Neural crest cell (in vitro differentiated cells): ENCODE measurements around the gene TMEM161A. TPM values are rescaled to one million over a fixed set of nuclear protein-coding genes. Genes with fewer than 3 reads are reported as not detected.
"Not testable (repeated sequence)": the region's sequence is repeated elsewhere in the genome, so short reads cannot be mapped to it uniquely, and the experiment has no call there.

Experiments used
- DNase-seq: peaks from one replicate; pipeline ENCODE4 v3.0.0; 2021; ENCODE audit warnings: low read depth, mixed read lengths, low spot score
- H3K27ac Mint-ChIP-seq: one replicate; pipeline ENCODE4 v1.8.0; 2021; ENCODE audit warnings: mild to moderate bottlenecking, mixed read lengths; ENCODE audit not compliant: unreplicated experiment
- H3K27me3 Mint-ChIP-seq: 2 replicates; pipeline ENCODE4 v1.8.0; 2021; ENCODE audit warnings: low read depth, mild to moderate bottlenecking, mixed read lengths
- H3K36me3 Mint-ChIP-seq: 2 replicates; pipeline ENCODE4 v1.8.0; 2021; ENCODE audit warnings: low read depth, mild to moderate bottlenecking, mixed read lengths
- H3K4me1 Mint-ChIP-seq: 2 replicates; pipeline ENCODE4 v1.8.0; 2021; ENCODE audit warnings: mixed read lengths
- H3K4me3 Mint-ChIP-seq: one replicate; pipeline ENCODE4 v1.8.0; 2021; ENCODE audit warnings: mild to moderate bottlenecking, mixed read lengths
- H3K9me3 Mint-ChIP-seq: 2 replicates; pipeline ENCODE4 v1.8.0; 2021; ENCODE audit warnings: mixed read lengths
- total RNA-seq: library from RNA; stranded (reverse); gene quantifications from 2 replicates; pipeline ENCODE4 v1.2.1, GENCODE V29; 2021
- TF ChIP-seq, protein P1 (sequence below): fragments of 200-600 bp; sonication (generic); conservative IDR thresholded peaks from 2 replicates; pipeline ENCODE4 v1.5.0; 2021; ENCODE audit warnings: antibody characterized with exemption, mild to moderate bottlenecking

TMEM161A gene
- total RNA-seq, 1 donor from 2014 or later = 44.8 TPM

DNA sequence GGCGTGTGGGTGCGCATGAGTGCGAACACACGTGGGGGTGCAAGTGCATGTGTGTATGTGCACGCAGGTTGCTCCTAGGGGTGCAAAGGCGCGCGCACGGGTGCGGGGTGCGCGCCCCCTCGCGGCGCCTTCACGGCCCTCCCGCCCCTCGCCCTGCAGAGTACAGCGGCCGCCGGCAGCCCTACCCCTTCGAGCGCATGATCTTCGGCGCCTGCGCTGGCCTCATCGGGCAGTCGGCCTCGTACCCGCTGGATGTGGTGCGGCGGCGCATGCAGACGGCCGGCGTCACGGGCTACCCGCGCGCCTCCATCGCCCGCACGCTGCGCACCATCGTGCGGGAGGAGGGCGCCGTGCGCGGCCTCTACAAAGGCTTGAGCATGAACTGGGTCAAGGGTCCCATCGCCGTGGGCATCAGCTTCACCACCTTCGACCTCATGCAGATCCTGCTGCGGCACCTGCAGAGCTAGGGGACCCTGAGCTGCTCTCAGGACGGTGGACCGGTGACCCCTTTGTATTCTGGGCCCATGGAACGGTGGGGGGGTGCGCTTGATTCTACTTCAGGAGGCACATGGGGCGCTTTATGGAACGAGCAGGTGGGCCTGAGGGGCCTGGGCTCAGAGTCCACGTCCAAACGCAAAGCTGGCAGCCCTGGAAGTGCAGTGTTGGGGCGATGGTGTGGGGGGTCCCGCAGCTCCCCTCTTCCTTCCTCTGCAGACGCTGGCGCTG lies 27.7 kb downstream of the TMEM161A start:
- Mint-ChIP-seq H3K36me3 (no peaks in the 10 kb centered on the region), H3K4me3 (peak overlapping the region; percentile 38), H3K4me1 (peaks cover 33% of the 10 kb centered on the region), H3K27me3 (peaks cover 3% of the 10 kb centered on the region), H3K9me3 (no peaks in the 10 kb centered on the region), H3K27ac (no peak overlapping the region)
- TF ChIP-seq, protein P1, sequence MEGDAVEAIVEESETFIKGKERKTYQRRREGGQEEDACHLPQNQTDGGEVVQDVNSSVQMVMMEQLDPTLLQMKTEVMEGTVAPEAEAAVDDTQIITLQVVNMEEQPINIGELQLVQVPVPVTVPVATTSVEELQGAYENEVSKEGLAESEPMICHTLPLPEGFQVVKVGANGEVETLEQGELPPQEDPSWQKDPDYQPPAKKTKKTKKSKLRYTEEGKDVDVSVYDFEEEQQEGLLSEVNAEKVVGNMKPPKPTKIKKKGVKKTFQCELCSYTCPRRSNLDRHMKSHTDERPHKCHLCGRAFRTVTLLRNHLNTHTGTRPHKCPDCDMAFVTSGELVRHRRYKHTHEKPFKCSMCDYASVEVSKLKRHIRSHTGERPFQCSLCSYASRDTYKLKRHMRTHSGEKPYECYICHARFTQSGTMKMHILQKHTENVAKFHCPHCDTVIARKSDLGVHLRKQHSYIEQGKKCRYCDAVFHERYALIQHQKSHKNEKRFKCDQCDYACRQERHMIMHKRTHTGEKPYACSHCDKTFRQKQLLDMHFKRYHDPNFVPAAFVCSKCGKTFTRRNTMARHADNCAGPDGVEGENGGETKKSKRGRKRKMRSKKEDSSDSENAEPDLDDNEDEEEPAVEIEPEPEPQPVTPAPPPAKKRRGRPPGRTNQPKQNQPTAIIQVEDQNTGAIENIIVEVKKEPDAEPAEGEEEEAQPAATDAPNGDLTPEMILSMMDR = peak; percentile 54
- peak; percentile 52 for DNase-seq

DNA sequence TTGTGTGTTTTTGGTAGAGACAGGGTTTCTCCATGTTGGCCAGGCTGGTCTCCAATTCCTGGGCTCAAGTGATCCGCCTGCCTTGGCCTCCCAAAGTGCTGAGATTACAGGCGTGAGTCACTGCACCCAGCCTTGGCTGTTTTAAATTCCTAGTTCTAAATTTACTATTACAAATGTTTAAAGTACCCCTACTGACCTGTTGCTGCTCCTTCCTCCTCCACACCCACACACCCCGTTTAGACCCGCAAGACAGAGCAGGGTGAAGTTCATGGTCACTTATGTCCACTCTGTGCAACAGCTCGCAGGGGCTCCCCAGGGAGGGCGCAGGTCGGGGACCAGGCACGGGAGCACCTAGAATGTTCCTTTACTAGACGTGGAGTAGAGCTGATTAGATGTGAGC lies 28.7 kb downstream of the TMEM161A start:
- Mint-ChIP-seq H3K4me1 (peaks cover 41% of the 10 kb centered on the region), H3K27ac (no peak overlapping the region), H3K4me3 (peak overlapping the region; percentile 60), H3K9me3 (no peaks in the 10 kb centered on the region), H3K36me3 (no peaks in the 10 kb centered on the region), H3K27me3 (peaks cover 3% of the 10 kb centered on the region)
- no peak for DNase-seq
- TF ChIP-seq, protein P1 = no peak

DNA sequence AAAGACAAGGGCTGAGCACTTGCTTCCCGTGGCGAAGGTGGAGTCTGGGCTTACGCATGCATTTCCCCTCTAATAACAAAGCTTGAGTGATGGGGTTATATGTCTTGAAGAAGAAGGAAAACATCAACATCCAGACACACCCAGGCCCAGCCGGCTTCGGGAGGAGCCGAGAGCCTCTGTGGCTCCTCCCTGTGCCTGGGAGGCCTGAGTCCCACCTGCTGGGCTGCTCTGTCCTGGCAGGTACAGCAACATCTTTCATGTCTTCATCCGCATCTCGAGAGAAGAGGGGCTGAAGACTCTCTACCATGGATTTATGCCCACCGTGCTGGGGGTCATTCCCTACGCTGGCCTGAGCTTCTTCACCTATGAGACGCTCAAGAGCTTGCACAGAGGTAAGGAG lies 30.6 kb downstream of the TMEM161A start:
- Mint-ChIP-seq H3K27me3 (no peaks in the 10 kb centered on the region), H3K4me1 (peaks cover 27% of the 10 kb centered on the region), H3K9me3 (no peaks in the 10 kb centered on the region), H3K36me3 (no peaks in the 10 kb centered on the region), H3K27ac (no peak overlapping the region), H3K4me3 (no peak overlapping the region)
- DNase-seq = no peak
- TF ChIP-seq, protein P1 = no peak

DNA sequence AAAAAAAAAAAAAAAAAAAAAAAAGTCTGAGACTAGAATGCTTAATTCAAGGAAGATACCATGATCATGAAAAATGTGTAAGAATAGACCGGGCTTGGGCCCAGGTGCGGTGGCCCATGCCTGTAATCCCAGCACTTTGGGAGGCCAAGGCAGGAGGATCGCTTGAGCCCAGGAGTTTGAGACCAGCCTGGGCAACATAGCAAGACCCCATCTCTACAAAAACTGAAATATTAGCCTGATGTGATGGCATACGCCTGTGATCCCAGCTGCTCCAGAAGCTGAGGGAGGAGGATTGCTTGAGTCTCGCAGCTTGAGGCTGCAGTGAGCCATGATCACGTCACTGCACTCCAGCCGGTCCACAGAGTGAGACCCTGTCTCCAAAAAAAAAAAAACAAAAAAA lies 31.3 kb downstream of the TMEM161A start:
- not testable (repeated sequence) for H3K4me3 Mint-ChIP-seq, H3K9me3 Mint-ChIP-seq, H3K27me3 Mint-ChIP-seq, H3K36me3 Mint-ChIP-seq, H3K27ac Mint-ChIP-seq, DNase-seq
- peaks cover 22% of the 10 kb centered on the region for H3K4me1 Mint-ChIP-seq

DNA sequence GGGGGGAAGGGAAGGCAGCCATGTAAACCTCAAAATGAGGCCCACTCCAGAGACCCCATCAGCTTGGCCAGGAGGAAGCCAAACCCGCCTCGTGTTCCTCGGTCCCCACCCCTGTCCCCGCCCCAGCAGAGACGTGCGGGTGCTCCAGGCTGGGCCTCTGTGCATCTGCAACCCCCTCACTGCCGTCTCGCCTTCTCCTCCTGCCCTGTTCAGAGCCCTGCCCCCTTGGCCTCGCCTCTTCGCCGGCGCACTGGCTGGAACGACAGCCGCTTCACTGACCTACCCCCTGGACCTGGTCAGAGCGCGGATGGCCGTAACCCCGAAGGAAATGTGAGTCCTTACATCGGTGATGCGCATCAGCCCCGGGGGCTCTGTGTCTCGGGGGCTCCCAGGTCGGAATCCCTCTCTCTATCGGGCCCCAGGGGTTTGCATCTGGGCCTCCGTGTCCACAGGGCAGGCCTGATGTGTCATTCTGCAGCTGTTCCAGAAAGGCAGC lies 32.2 kb downstream of the TMEM161A start:
- Mint-ChIP-seq H3K4me3 (peak overlapping the region; percentile 88), H3K27ac (peak overlapping the region; percentile 98), H3K4me1 (peaks cover 21% of the 10 kb centered on the region), H3K27me3 (no peaks in the 10 kb centered on the region), H3K9me3 (no peaks in the 10 kb centered on the region), H3K36me3 (no peaks in the 10 kb centered on the region)
- TF ChIP-seq, protein P1 = no peak
- DNase-seq = peak; percentile 41

DNA sequence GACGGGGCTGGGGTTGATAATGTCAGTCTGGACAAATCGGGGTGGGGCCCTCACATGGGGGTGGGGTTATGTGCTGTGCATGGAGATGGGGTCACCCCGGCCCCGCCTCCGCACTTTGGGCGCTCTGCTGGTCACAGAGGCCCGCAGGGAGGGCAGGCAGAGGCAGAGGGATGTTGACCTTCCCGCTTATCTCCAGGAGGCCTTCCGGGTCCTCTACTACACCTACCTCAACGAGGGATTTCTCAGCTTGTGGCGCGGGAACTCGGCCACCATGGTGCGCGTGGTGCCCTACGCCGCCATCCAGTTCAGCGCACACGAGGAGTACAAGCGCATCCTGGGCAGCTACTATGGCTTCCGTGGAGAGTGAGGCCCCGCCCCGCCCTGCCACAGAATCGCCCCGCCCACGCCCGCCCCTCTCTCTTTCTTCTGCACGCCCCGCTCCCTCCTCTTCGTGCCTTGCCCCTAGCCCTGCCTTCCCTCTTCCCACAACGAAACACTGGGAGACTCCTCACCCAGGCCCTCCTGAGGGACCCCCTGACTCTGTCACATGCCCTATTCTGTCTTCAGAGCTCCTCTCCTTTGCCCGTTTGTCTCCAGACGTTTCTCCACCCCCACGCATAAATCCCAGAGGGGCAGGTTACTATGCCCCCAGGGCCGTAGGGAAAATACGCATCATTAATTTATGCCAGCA lies 32.8 kb downstream of the TMEM161A start:
- Mint-ChIP-seq H3K4me1 (peaks cover 21% of the 10 kb centered on the region), H3K36me3 (no peaks in the 10 kb centered on the region), H3K27ac (peak overlapping the region; percentile 98), H3K27me3 (no peaks in the 10 kb centered on the region), H3K4me3 (peak overlapping the region; percentile 88), H3K9me3 (no peaks in the 10 kb centered on the region)
- TF ChIP-seq, protein P1 = no peak
- peak; percentile 74 for DNase-seq
